ENCODE data around the gene PTRH1.

Gene PTRH1

GRCh38 chr9:127756233-127756632 is 40.8 kb upstream of the PTRH1 start:
- no peak for TF ChIP-seq CTCF (IDR thresholded peaks at IDR 0.05; ENCODE audit: low read depth, low read length, missing control alignments)
- H3K4me3 ChIP-seq (ENCODE audit: low read depth, low read length): no peak overlapping the region
- no peak for DNase-seq (ENCODE audit: low read depth)

GRCh38 chr9:127755061-127756060 is 39.9 kb upstream of the PTRH1 start:
- no peak overlapping the region for H3K4me3 ChIP-seq (ENCODE audit: low read depth, low read length)
- TF ChIP-seq CTCF (IDR thresholded peaks at IDR 0.05; ENCODE audit: low read depth, low read length, missing control alignments): no peak
- no peak for DNase-seq (ENCODE audit: low read depth)

- DNase-seq (ENCODE audit: low read depth): no peak
- H3K4me3 ChIP-seq (ENCODE audit: low read depth, low read length): no peak overlapping the region
- TF ChIP-seq CTCF (IDR thresholded peaks at IDR 0.05; ENCODE audit: low read depth, low read length, missing control alignments): no peak
These were observed 38.9 kb upstream of the PTRH1 start for GRCh38 chr9:127754099-127755060.

- H3K4me3 ChIP-seq (ENCODE audit: low read depth, low read length): no peak overlapping the region
- no peak for DNase-seq (ENCODE audit: low read depth)
- TF ChIP-seq CTCF (IDR thresholded peaks at IDR 0.05; ENCODE audit: low read depth, low read length, missing control alignments): no peak
These were observed 38.2 kb upstream of the PTRH1 start for GRCh38 chr9:127753622-127754021.

- H3K4me3 ChIP-seq (ENCODE audit: low read depth, low read length): no peak overlapping the region
- no peak for DNase-seq (ENCODE audit: low read depth)
- TF ChIP-seq CTCF (IDR thresholded peaks at IDR 0.05; ENCODE audit: low read depth, low read length, missing control alignments): no peak
These were observed 37.7 kb upstream of the PTRH1 start for GRCh38 chr9:127753148-127753547.

- DNase-seq (ENCODE audit: low read depth): no peak
- H3K4me3 ChIP-seq (ENCODE audit: low read depth, low read length): no peak overlapping the region
- no peak for TF ChIP-seq CTCF (IDR thresholded peaks at IDR 0.05; ENCODE audit: low read depth, low read length, missing control alignments)
These were observed 36.0 kb upstream of the PTRH1 start for GRCh38 chr9:127751269-127752054.

All from GM12864 (cell line).